ENCODE measurements around the gene RTRAF. TPM values are rescaled to one million over a fixed set of nuclear protein-coding genes. Genes with fewer than 3 reads are reported as not detected.
A peak's percentile ranks its signal among the peaks of the same experiment; 100 is the strongest.

The RTRAF gene
- total RNA-seq, 6 donors from 2014 or later, result 7.3 to 116 (median 62.0) TPM

- no peak for TF ChIP-seq POLR2AphosphoS5 (IDR thresholded peaks at IDR 0.05)
- no peak for TF ChIP-seq CTCF (IDR thresholded peaks at IDR 0.05)
- TF ChIP-seq POLR2A (IDR thresholded peaks at IDR 0.05), result no peak
- no peak for TF ChIP-seq EP300 (IDR thresholded peaks at IDR 0.05)
- H3K36me3 ChIP-seq, result no peaks in the 10 kb centered on the region
- WGBS, 2 donors, result 92 to 99% methylated on average over 5 of the region's 5 CpGs
- H3K9me3 ChIP-seq, result no peaks in the 10 kb centered on the region
- no peak for DNase-seq
- ATAC-seq (ENCODE audit: low FRiP score in 2 of 2), result no peak
- H3K4me3 ChIP-seq, result no peak overlapping the region
- no peaks in the 10 kb centered on the region for H3K27me3 ChIP-seq
- no peak overlapping the region for H3K27ac ChIP-seq
- peaks cover 0 to 6% (median 5%) of the 10 kb centered on the region in 4 donors for H3K4me1 ChIP-seq
Observed at GRCh38 chr14:51977075-51977474, 12.3 kb upstream of the RTRAF start.

- ATAC-seq (ENCODE audit: low FRiP score in 2 of 2) (no peak), DNase-seq (no peak)
- peak overlapping the region in 2 of 4 donors; percentile 19 to 57 for H3K27ac ChIP-seq
- H3K36me3 ChIP-seq, result no peaks in the 10 kb centered on the region
- 42 to 49% methylated on average over 2 of the region's 2 CpGs for WGBS, 2 donors
- no peaks in the 10 kb centered on the region for H3K27me3 ChIP-seq
- TF ChIP-seq EP300 (IDR thresholded peaks at IDR 0.05) (no peak), POLR2A (IDR thresholded peaks at IDR 0.05) (no peak), CTCF (IDR thresholded peaks at IDR 0.05) (no peak), POLR2AphosphoS5 (IDR thresholded peaks at IDR 0.05) (no peak)
- H3K9me3 ChIP-seq, result no peaks in the 10 kb centered on the region
- no peak overlapping the region for H3K4me3 ChIP-seq
- H3K4me1 ChIP-seq, result peaks cover 0 to 6% (median 5%) of the 10 kb centered on the region in 4 donors
Observed at GRCh38 chr14:51978681-51979085, 10.7 kb upstream of the RTRAF start.

GRCh38 chr14:51979088-51979709 is 10.1 kb upstream of the RTRAF start:
- Histone ChIP-seq H3K9me3 (no peaks in the 10 kb centered on the region), H3K4me3 (no peak overlapping the region), H3K36me3 (no peaks in the 10 kb centered on the region), H3K4me1 (peaks cover 0 to 6% (median 5%) of the 10 kb centered on the region in 4 donors), H3K27ac (peak overlapping the region in 2 of 4 donors; percentile 19 to 57), H3K27me3 (no peaks in the 10 kb centered on the region)
- 23 to 26% methylated on average over 17 of the region's 17 CpGs for WGBS, 2 donors
- DNase-seq (peak in 1 of 2 donors; percentile 77), ATAC-seq (ENCODE audit: low FRiP score in 2 of 2) (peak; percentile 81 to 89)
- peak; percentile 77 to 90 (median 84) for TF ChIP-seq CTCF (IDR thresholded peaks at IDR 0.05)
- TF ChIP-seq EP300 (IDR thresholded peaks at IDR 0.05), result no peak
- no peak for TF ChIP-seq POLR2AphosphoS5 (IDR thresholded peaks at IDR 0.05)
- TF ChIP-seq POLR2A (IDR thresholded peaks at IDR 0.05), result no peak

GRCh38 chr14:51981218-51981854 is 8.0 kb upstream of the RTRAF start:
- Histone ChIP-seq H3K4me1 (peaks cover 0 to 6% (median 5%) of the 10 kb centered on the region in 4 donors), H3K27me3 (no peaks in the 10 kb centered on the region), H3K4me3 (no peak overlapping the region), H3K36me3 (no peaks in the 10 kb centered on the region), H3K9me3 (no peaks in the 10 kb centered on the region), H3K27ac (no peak overlapping the region)
- ATAC-seq (ENCODE audit: low FRiP score in 2 of 2) (no peak), DNase-seq (no peak)
- WGBS, 2 donors, result 89 to 92% methylated on average over 2 to 4 of the region's 4 CpGs
- TF ChIP-seq POLR2A (IDR thresholded peaks at IDR 0.05) (no peak), POLR2AphosphoS5 (IDR thresholded peaks at IDR 0.05) (no peak)

GRCh38 chr14:51988221-51988620 is 1.1 kb upstream of the RTRAF start:
- 64 to 71% methylated on average over 1 of the region's 1 CpG for WGBS, 2 donors
- no peak for TF ChIP-seq EP300 (IDR thresholded peaks at IDR 0.05)
- no peak for TF ChIP-seq POLR2A (IDR thresholded peaks at IDR 0.05)
- no peak for TF ChIP-seq POLR2AphosphoS5 (IDR thresholded peaks at IDR 0.05)
- no peak for TF ChIP-seq CTCF (IDR thresholded peaks at IDR 0.05)
- DNase-seq (no peak), ATAC-seq (ENCODE audit: low FRiP score in 2 of 2) (no peak)
- Histone ChIP-seq H3K4me3 (no peak overlapping the region), H3K27ac (peak overlapping the region in 1 of 4 donors; percentile 94), H3K36me3 (peaks cover 0 to 18% (median 12%) of the 10 kb centered on the region in 4 donors), H3K9me3 (no peaks in the 10 kb centered on the region), H3K27me3 (no peaks in the 10 kb centered on the region), H3K4me1 (peaks cover 8 to 17% (median 15%) of the 10 kb centered on the region in 4 donors)

Data from upper lobe of left lung (tissue), 6 donors.